NCI-H1048 (cell line): ENCODE measurements around the gene GNAI2.
"Not testable (repeated sequence)": the region's sequence is repeated elsewhere in the genome, so short reads cannot be mapped to it uniquely, and the experiment has no call there.

Source experiments
- DNase-seq: peaks from one replicate; lab custom pipeline; 2025; lab: John Stamatoyannopoulos, UW

The GNAI2 gene

GRCh38 chr3:50245251-50245745 is 9.3 kb downstream of the GNAI2 start:
- DNase-seq: no peak

GRCh38 chr3:50245831-50246516 is 10.0 kb downstream of the GNAI2 start:
- DNase-seq: peak; percentile 87

- no peak for DNase-seq
Measured at GRCh38 chr3:50246517-50246954, 10.5 kb downstream of the GNAI2 start.

- DNase-seq: no peak
Measured at GRCh38 chr3:50248387-50248786, 12.4 kb downstream of the GNAI2 start.

GRCh38 chr3:50249457-50249856 is 13.5 kb downstream of the GNAI2 start:
- DNase-seq: no peak

GRCh38 chr3:50250514-50250913 is 14.5 kb downstream of the GNAI2 start:
- DNase-seq: no peak

GRCh38 chr3:50251220-50251619 is 15.2 kb downstream of the GNAI2 start:
- DNase-seq: no peak

- DNase-seq: no peak
Measured at GRCh38 chr3:50254577-50255250, 18.7 kb downstream of the GNAI2 start.

GRCh38 chr3:50255251-50255615 is 19.2 kb downstream of the GNAI2 start:
- DNase-seq: no peak

GRCh38 chr3:50256978-50257890 is 21.2 kb downstream of the GNAI2 start:
- no peak for DNase-seq

GRCh38 chr3:50258029-50258680 is 22.2 kb downstream of the GNAI2 start:
- DNase-seq: no peak

GRCh38 chr3:50258979-50259378 is 23.0 kb downstream of the GNAI2 start:
- DNase-seq: no peak

- DNase-seq: no peak
Measured at GRCh38 chr3:50259432-50260026, 23.5 kb downstream of the GNAI2 start.

GRCh38 chr3:50260027-50260941 is 24.3 kb downstream of the GNAI2 start:
- DNase-seq: peak; percentile 83

GRCh38 chr3:50260942-50261441 is 25.0 kb downstream of the GNAI2 start:
- no peak for DNase-seq

GRCh38 chr3:50261505-50261904 is 25.5 kb downstream of the GNAI2 start:
- DNase-seq: no peak

GRCh38 chr3:50262200-50262599 is 26.2 kb downstream of the GNAI2 start:
- not testable (repeated sequence) for DNase-seq

GRCh38 chr3:50262778-50263177 is 26.8 kb downstream of the GNAI2 start:
- no peak for DNase-seq

GRCh38 chr3:50263478-50264382 is 27.7 kb downstream of the GNAI2 start:
- no peak for DNase-seq
